Stimulated activated memory B cell treated with anti-CD40 and anti-IgM and Interleukin-4, amounts not matched to agents 10 μg/mL and 1 μg/mL and 100 μg/mL, for 72 hours (primary cell): ENCODE data around the gene TULP4.
A peak's percentile ranks its signal among the peaks of the same experiment; 100 is the strongest.
"Not testable (repeated sequence)": the region's sequence is repeated elsewhere in the genome, so short reads cannot be mapped to it uniquely, and the experiment has no call there.

ENCODE experiments used
- ATAC-seq: fragments of 150-1000 bp; cut with Tn5 transposase; 2 replicates; pipeline ENCODE4 v1.10.0; 2021
- H3K27ac Mint-ChIP-seq: one replicate; pipeline ENCODE4 v1.8.0; 2022; ENCODE audit warnings: mild to moderate bottlenecking, mixed read lengths
- H3K27me3 Mint-ChIP-seq: one replicate; pipeline ENCODE4 v1.8.0; 2022; ENCODE audit warnings: mixed read lengths
- H3K36me3 Mint-ChIP-seq: one replicate; pipeline ENCODE4 v1.8.0; 2022; ENCODE audit warnings: mixed read lengths
- H3K4me1 Mint-ChIP-seq: one replicate; pipeline ENCODE4 v1.8.0; 2022; ENCODE audit warnings: mixed read lengths
- H3K4me3 Mint-ChIP-seq: one replicate; pipeline ENCODE4 v1.8.0; 2022; ENCODE audit warnings: mild to moderate bottlenecking, moderate library complexity, mixed read lengths
- H3K9me3 Mint-ChIP-seq: one replicate; pipeline ENCODE4 v1.8.0; 2022; ENCODE audit warnings: mixed read lengths

TULP4 gene

DNA sequence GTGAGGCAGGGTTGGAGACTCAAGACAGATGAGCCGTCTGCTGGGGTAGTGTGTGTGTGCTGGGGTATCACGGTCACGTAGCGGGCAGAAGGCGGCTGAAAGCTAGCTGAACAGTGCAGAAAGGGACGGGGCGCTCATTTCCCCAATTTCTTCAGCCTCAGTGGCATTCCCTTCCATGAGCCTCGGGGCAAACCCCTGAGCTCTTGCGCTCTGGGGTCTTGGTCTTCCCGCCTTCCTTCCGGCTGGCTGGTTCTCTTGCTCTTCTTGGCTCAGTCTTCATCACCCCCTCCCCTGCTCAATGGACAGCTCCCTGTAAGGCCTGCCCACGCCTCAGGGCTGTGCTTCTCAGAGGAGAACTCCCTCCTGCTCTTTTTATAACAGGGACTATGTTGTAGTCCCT, 232.2 kb downstream of the TULP4 start:
- Mint-ChIP-seq H3K4me1 (no peaks in the 10 kb centered on the region), H3K27ac (no peak overlapping the region)

DNA sequence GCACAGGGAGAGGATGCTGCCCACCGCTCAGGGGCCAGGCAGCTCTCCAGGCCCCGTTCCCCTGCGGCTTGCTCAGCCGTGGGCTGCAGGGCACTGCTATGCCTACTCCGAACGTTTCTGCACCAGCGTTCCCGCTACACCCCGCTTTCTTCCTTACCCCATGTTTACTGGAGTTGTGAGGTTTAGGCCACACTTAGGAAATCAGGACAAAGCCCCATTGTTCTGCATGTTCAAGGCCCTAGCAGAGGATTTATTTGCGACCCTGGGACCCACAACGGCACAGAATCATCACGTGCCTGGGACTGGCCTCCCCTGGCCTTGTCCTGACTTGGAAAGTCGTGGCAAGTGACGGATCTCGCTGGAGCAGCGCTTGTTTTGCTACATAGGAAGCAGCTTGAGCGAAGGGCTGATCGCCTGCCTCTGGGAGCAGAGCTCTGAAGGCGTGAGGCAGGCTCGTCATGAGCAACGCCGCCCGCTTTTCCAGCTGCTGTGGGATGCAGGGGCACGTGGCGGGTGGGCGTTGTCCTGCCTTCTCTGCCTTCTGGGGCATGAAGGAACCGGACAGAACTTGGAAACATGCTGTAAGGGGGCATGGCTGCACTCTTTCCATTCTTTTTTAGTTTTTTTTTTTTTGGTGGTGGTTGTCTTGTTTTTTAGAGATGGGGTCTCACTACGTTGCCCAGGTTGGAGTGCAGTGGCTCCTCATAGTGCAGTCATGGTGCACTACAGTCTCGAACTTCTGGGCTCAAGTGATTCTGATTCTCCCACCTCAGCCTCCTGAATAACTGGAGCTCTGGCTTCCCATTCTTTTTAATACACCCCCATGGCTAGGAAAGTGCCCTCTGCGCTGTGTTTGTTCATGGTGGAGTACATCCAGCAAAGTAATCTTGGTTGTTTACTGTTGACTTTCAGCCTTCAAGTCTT, 233.0 kb downstream of the TULP4 start:
- H3K4me1 Mint-ChIP-seq: no peaks in the 10 kb centered on the region
- no peak overlapping the region for H3K27ac Mint-ChIP-seq
- no peaks in the 10 kb centered on the region for H3K9me3 Mint-ChIP-seq
- H3K4me3 Mint-ChIP-seq: no peak overlapping the region
- H3K36me3 Mint-ChIP-seq: no peaks in the 10 kb centered on the region
- peaks cover 71% of the 10 kb centered on the region for H3K27me3 Mint-ChIP-seq
- ATAC-seq: no peak

More for the DNA sequence above, 232.2 kb downstream of the TULP4 start:
- no peaks in the 10 kb centered on the region for H3K36me3 Mint-ChIP-seq
- H3K9me3 Mint-ChIP-seq: no peaks in the 10 kb centered on the region
- ATAC-seq: no peak
- no peak overlapping the region for H3K4me3 Mint-ChIP-seq
- peaks cover 80% of the 10 kb centered on the region for H3K27me3 Mint-ChIP-seq

DNA sequence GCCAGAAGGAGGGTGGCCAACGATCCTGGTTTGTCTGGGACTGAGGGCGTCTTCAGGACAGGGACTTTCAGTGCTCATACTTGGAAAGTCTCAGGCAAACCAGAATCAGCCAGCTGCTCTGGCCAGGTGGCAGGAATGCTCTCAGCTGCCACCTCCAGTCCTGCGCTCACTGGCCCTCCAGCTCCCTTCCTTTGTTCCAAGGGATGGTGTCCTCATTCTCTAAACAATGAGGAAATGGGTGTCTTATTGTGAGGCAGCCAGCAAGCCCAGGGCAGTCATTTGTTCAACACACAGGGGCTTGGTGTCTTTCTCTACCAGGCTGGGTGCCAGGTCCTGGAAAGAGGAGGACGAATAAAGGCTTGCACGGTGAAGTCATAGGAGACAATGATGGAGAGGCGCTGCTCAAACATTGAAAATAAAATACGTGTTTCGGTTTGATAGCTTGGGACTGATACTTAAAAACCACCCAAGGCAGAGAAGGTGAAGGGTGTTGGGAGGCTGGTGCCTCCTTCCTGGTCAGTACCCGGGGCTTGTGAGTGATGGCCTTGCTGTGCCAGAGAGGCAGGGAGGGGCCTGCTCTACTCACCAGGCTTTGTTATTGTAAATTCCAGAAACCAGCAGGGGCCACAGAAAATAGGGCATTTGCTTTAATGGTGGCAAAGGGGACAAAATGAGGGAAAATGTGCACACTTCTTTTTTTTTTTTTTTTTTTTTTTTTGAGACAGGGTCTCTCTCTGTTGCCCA, 236.3 kb downstream of the TULP4 start:
- ATAC-seq: no peak
- peaks cover 46% of the 10 kb centered on the region for H3K27me3 Mint-ChIP-seq
- no peaks in the 10 kb centered on the region for H3K9me3 Mint-ChIP-seq
- H3K4me3 Mint-ChIP-seq: no peak overlapping the region
- H3K4me1 Mint-ChIP-seq: no peaks in the 10 kb centered on the region
- H3K27ac Mint-ChIP-seq: no peak overlapping the region
- H3K36me3 Mint-ChIP-seq: no peaks in the 10 kb centered on the region

DNA sequence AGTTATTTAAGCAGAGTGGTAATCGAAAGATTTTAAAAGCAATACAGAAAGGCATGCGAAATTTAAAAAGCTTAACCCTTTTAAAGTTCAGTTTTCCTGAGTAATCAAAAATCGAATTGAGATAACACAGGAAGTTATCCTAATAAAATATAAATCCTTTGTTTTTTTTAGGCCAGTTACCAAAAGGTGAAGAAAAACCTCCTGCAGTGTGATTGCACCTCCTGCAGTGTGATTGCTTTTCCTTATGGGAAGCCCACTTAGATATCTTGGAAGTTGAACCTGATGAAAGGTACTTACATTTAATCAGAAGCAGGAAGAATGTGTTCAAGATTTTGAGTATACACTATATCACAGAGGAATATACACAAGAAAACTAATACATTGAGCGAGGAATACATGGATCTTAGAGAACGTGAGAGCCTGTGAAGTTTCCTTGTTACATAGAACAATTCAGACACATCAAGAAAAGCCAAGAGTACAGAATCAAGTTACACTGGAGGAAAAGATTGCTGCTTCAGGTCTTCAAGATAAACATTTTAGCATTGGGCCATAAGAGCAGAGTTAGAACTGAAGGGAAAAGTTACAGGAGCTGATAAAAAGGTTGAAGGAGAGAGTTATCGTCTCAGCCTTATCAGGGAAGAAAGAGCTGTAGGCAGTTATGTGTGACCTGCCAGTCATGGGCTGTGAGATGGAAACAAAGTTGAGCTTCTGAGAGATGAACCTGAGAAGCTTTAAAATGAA, 240.0 kb downstream of the TULP4 start:
- H3K4me3 Mint-ChIP-seq: no peak overlapping the region
- peaks cover 12% of the 10 kb centered on the region for H3K27me3 Mint-ChIP-seq
- H3K27ac Mint-ChIP-seq: no peak overlapping the region
- no peaks in the 10 kb centered on the region for H3K4me1 Mint-ChIP-seq
- H3K36me3 Mint-ChIP-seq: no peaks in the 10 kb centered on the region
- ATAC-seq: no peak
- no peaks in the 10 kb centered on the region for H3K9me3 Mint-ChIP-seq

DNA sequence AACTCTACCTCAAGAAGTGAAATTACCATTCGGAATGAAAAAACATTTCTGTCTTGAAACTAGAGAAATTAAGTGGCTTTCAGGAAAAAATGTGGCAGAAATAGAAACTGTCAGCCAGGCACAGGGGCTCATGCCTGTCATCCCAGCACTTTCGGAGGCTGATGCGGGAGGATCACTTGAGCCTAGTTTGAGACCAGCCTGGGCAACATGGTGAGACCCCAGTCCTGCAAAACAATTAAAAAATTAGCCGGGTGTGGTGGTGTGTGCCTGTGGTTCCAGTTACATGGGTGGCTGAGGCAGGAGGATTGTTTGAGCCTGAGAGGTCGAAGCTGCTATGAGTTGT, 240.5 kb downstream of the TULP4 start:
- H3K4me1 Mint-ChIP-seq: no peaks in the 10 kb centered on the region
- H3K27ac Mint-ChIP-seq: no peak overlapping the region
- no peak for ATAC-seq
- H3K4me3 Mint-ChIP-seq: no peak overlapping the region
- H3K9me3 Mint-ChIP-seq: no peaks in the 10 kb centered on the region
- peaks cover 10% of the 10 kb centered on the region for H3K27me3 Mint-ChIP-seq
- H3K36me3 Mint-ChIP-seq: no peaks in the 10 kb centered on the region

DNA sequence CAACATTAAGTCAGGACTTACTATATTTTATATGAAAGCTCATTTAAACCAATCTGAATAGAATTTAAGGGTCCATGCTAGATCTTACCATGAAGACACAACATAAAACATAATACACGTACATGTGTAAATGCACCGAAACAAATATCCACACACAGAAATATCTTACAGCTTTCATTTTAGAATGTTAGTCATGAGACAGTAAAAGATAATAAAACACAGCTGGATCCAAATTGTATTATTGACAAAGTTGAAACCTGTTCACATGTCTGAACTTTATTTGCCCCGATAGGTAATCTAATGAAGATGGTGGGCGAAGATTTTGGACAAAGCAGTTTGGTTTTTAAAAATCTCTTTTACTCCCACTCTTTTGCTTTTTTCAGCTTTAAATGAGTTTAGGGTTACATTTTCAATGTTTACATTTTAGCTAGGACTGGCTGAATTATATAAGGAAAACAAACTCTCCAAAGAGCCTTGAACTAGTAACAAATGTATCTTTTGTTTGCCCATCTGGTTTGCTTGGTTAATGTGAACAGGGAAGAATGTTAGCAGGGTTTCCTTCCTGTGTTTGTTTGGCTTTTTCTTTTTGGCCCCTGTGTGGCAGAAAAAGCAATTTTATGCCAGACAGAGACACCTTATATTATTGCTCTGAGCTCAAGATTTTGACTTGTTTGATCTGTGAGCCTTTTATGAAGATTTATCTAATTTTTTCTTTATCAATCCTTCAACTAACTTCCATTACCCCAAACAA, 242.5 kb downstream of the TULP4 start:
- H3K27me3 Mint-ChIP-seq: no peaks in the 10 kb centered on the region
- H3K9me3 Mint-ChIP-seq: no peaks in the 10 kb centered on the region
- H3K27ac Mint-ChIP-seq: no peak overlapping the region
- H3K4me1 Mint-ChIP-seq: no peaks in the 10 kb centered on the region
- no peak overlapping the region for H3K4me3 Mint-ChIP-seq
- ATAC-seq: no peak
- H3K36me3 Mint-ChIP-seq: no peaks in the 10 kb centered on the region

DNA sequence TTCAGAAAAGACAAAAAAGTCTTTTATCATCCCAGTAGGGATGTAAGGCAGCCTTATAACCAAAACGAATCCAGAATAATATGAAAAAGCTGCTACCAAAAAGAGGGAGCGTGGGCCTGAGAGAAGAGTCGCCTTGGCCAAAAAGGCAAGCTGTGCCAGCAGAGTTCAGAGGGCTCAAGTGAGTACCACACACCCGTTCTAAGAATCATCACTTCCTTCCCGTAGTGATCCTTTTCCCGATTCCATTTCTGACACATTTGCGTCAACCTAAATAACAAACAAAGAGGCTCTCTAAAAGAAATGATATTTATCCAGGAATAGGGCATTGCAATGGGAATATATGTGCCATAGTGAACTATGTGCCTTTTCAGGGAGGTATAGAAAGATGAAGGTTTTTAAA, 243.8 kb downstream of the TULP4 start:
- Mint-ChIP-seq H3K4me3 (no peak overlapping the region), H3K27ac (no peak overlapping the region)

DNA sequence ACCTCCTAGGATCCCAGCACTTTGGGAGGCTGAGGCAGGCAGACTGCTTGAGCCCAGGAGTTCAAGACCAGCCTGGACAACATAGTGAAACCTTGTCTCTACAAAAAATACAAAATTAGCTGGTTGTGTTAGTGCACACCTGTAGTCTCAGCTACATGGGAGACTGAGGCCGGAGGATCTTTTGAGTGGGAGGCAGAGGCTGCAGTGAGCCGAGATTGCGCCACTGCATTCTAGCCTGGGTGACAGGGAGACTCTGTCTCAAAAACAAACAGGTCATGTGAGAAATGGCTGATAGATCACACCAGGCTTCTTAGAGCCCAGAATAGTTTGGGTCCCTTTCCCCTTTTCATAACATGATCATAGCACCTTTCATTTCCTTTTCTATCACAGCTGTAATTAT, 244.8 kb downstream of the TULP4 start:
- H3K4me1 Mint-ChIP-seq: peaks cover 17% of the 10 kb centered on the region
- H3K36me3 Mint-ChIP-seq, H3K4me3 Mint-ChIP-seq, H3K27me3 Mint-ChIP-seq, H3K27ac Mint-ChIP-seq, ATAC-seq, H3K9me3 Mint-ChIP-seq: not testable (repeated sequence)

More for the DNA sequence above, 243.8 kb downstream of the TULP4 start:
- H3K27me3 Mint-ChIP-seq: no peaks in the 10 kb centered on the region
- H3K4me1 Mint-ChIP-seq: peaks cover 7% of the 10 kb centered on the region
- no peaks in the 10 kb centered on the region for H3K36me3 Mint-ChIP-seq
- H3K9me3 Mint-ChIP-seq: no peaks in the 10 kb centered on the region
- no peak for ATAC-seq

DNA sequence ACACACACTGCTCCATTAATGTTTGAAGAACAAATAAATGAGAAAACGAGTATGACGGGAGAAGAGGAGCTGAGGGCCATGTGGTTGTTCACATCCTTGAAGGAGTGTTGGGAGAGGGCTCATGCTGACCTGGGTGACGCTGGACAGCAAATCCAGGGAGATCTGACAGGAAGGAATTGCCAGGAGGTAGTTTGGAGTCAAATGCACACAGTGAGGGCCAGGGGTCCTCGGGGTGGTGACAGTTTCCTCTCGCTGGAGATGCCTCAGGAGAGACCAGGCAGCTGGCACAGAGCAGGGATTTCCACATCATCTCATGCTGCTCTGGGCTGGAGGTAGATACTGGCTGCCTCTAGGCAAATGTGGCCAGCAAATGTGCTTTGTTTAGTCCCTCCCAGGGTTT, 245.7 kb downstream of the TULP4 start:
- no peaks in the 10 kb centered on the region for H3K27me3 Mint-ChIP-seq
- H3K9me3 Mint-ChIP-seq: no peaks in the 10 kb centered on the region
- no peak for ATAC-seq
- H3K4me1 Mint-ChIP-seq: peaks cover 21% of the 10 kb centered on the region
- no peak overlapping the region for H3K4me3 Mint-ChIP-seq
- H3K36me3 Mint-ChIP-seq: no peaks in the 10 kb centered on the region
- no peak overlapping the region for H3K27ac Mint-ChIP-seq

DNA sequence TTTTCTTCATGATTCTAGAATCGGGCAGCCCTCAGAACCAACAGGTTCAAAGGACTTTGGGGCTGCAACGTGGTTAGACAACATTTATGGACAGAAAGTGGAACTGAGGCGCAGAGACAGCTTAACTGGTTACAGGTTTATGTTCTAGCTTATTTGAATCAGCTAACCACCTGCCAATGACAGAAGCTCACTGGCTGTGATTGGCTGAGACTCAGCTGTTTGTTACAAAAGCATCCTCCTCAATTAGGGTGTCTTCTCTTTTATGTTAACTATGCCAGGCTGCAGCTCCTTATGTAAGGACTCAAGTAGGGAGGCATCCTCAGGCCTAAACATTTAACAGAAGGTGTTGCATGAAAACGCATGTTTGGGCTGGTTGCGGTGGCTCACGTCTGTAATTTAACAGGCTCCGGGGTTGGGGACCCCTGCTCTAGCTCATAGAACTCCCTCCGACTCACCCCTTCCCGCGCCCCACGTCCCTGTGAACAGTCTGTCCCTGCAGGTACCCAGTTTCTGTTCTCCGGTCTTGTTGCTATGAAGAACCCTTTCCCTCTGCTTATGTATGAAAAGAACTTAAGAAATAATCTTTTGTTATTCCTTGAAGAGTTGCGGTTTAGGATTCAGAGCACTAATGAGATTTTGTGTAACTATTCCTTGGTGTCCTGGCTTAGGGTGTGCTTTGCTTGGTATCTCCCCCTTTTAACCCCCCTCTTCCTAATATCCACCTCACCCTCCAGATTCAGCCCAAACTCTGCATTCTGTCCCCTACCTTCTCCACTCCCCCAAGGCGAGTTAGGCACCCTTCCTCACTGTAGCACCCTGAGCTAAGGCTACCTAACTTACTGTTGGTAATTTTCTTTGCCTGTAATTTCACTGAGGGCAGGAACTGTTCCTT, 246.4 kb downstream of the TULP4 start:
- H3K36me3 Mint-ChIP-seq: no peaks in the 10 kb centered on the region
- H3K27me3 Mint-ChIP-seq: no peaks in the 10 kb centered on the region
- peak overlapping the region; percentile 86 for H3K27ac Mint-ChIP-seq
- H3K4me1 Mint-ChIP-seq: peaks cover 21% of the 10 kb centered on the region
- H3K9me3 Mint-ChIP-seq: no peaks in the 10 kb centered on the region
- no peak overlapping the region for H3K4me3 Mint-ChIP-seq
- ATAC-seq: no peak

DNA sequence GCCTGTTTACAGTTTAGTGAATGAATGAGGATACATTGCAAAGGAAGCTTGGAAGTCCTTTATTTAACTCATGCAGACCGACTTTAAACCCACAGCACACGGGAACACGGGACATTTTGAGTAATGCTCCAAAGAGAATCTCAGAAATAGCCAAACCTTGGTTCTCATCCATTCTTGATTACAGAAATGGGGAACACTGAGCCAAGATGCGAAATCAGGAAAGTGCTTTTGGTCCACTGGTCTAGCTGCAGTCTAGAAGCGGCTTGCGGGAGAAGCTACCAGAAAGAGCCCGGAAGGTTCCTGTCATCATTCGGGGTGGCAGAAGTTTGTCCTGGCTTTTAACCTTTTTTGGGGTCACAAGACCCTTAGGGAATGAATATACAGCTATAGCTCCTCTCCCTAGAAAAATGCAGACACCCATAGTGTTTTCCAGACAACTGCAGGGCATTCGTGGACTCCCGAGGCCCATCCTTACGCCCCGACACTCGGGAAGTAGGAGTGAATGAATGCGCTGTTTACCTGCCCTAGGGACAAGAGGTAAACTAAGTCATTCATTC, 247.2 kb downstream of the TULP4 start:
- Mint-ChIP-seq H3K9me3 (no peaks in the 10 kb centered on the region), H3K36me3 (no peaks in the 10 kb centered on the region), H3K27ac (peak overlapping the region; percentile 86), H3K4me3 (peak overlapping the region; percentile 91), H3K27me3 (no peaks in the 10 kb centered on the region), H3K4me1 (peaks cover 21% of the 10 kb centered on the region)
- ATAC-seq: no peak

DNA sequence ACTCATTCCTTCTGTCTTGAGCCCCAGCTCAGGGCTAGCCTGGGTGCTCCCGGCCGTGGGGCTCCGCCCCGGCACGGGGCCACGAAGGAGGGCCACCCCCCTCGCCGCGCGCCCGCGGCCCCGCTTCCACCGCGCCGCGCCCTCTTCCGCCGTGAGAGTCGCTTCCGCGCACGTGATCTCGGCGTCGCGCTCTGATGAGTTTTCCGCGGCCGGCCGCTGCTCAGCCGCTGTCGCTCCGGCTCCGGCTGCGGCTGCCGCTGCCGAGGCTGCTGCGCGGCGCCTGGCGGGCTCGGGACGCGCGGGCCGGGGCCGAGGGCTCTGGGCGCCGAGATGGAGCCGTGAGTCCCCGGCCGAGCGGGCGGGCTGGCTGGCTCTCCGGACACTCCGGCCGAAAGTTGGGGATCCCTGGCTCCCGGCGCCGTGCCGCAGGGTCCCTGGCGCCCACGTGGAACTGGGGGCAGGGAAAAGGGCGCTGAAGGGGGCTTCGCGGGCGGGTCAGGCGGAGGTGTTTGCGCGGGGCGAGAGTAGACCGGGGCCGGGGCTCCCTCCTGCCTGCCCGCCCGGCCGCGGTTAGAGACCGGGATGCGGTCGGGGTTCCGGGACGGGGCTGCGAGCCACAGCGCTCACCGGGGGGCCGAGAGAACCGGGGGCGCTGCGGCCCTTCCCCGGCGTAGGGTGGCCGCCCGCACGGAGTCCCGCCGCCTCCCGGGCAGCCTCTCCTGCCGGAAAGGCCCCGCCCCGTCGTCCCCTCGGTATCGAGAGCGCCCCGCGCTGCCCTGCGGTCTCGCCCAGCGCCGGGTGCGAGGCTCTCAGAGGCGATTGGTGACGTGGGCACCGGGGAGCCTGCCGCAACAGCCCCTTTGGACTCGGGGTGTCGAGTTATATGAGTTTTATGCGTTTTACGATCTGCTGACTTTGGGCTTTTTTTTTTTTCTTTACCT, 247.9 kb downstream of the TULP4 start, which contains the start of gene TMEM181:
TMEM181 (plus strand) TSS at position 197 of the 941 bp plus-strand sequence; CDS start at position 331, 134 bp downstream.
- Mint-ChIP-seq H3K4me3 (peak within 1 kb of the TSS; percentile 91), H3K27me3 (no peaks in the 10 kb centered on the region), H3K27ac (peak within 1 kb of the TSS; percentile 86), H3K36me3 (no peaks in the 10 kb centered on the region), H3K9me3 (no peaks in the 10 kb centered on the region), H3K4me1 (peaks cover 23% of the 10 kb centered on the region)
- ATAC-seq: peak; percentile 93

DNA sequence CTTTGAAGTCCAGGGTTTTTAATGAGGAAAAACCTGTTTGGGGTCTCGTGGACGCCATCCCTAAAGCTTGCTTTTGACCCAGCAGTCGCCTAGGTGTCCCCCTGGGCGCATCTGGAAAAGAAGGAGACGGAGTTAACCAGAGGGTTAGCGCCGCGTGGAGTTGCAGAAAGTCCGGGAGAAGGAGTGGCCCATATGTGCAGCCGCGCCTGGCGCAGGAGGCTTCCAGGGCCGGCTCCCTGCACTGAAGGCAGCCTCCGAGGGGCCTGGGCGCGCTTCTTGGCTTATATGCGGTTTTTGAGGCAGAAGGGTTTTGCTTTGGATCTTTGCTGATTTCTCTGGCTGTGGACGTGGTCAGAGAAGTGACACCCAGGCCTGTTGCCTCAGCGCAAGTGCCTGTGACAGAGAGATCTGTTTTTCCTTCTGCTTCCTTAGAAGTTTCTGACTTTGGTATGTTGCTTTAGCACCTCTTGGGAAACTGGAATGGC, 248.6 kb downstream of the TULP4 start:
- peak overlapping the region; percentile 86 for H3K27ac Mint-ChIP-seq

More for the DNA sequence above, 248.6 kb downstream of the TULP4 start:
- Mint-ChIP-seq H3K27me3 (no peaks in the 10 kb centered on the region), H3K4me1 (peaks cover 30% of the 10 kb centered on the region), H3K36me3 (peaks cover under 1% of the 10 kb centered on the region), H3K9me3 (no peaks in the 10 kb centered on the region), H3K4me3 (peak overlapping the region; percentile 91)
- ATAC-seq: no peak
